GM23338 (cell line): ENCODE data around the gene ASAP2. TPM values are rescaled to one million over a fixed set of nuclear protein-coding genes. Genes with fewer than 3 reads are reported as not detected.

Experiments
- ATAC-seq: fragments of 200-7000 bp; cut with Tn5 transposase; 3 replicates; pipeline ENCODE4 v1.9.1; 2020
- DNase-seq: peaks from one replicate; pipeline ENCODE4 v3.0.0-alpha.2; 2015; ENCODE audit warnings: low spot score
- H2AFZ ChIP-seq: fragments of 200-600 bp; sonication (generic); 2 replicates; pipeline ENCODE4 v1.8.0; 2016; ENCODE audit warnings: antibody characterized with exemption, mild to moderate bottlenecking, moderate library complexity
- H3F3A ChIP-seq: fragments of 200-600 bp; sonication (generic); replicated peaks from 2 replicates; pipeline ENCODE4 v1.8.0; 2017; ENCODE audit warnings: antibody characterized with exemption, mixed run types, low read depth
- H3K27ac ChIP-seq: fragments of 200-600 bp; sonication (generic); 2 replicates; pipeline ENCODE4 v1.6.1; 2016; ENCODE audit warnings: low read depth
- H3K27me3 ChIP-seq: fragments of 200-600 bp; sonication (generic); 2 replicates; pipeline ENCODE4 v1.8.0; 2016; ENCODE audit warnings: mild to moderate bottlenecking, mixed run types, moderate library complexity; ENCODE audit not compliant: insufficient read depth
- H3K36me3 ChIP-seq: fragments of 200-600 bp; sonication (generic); 2 replicates; pipeline ENCODE4 v1.8.0; 2016; ENCODE audit warnings: mild to moderate bottlenecking; ENCODE audit not compliant: insufficient read depth
- H3K4me1 ChIP-seq: fragments of 200-600 bp; sonication (generic); 2 replicates; pipeline ENCODE4 v1.8.0; 2016; ENCODE audit warnings: mild to moderate bottlenecking, moderate library complexity; ENCODE audit not compliant: insufficient read depth
- H3K4me2 ChIP-seq: fragments of 200-600 bp; sonication (generic); 2 replicates; pipeline ENCODE4 v1.7.1; 2017; ENCODE audit warnings: mixed run types
- H3K4me3 ChIP-seq: fragments of 200-600 bp; sonication (generic); 2 replicates; pipeline ENCODE4 v1.6.1; 2016; ENCODE audit warnings: mixed run types
- H3K79me2 ChIP-seq: fragments of 200-600 bp; sonication (generic); replicated peaks from 2 replicates; pipeline ENCODE4 v1.8.0; 2017; ENCODE audit warnings: mild to moderate bottlenecking; ENCODE audit not compliant: insufficient read depth
- H3K9me2 ChIP-seq: fragments of 200-600 bp; sonication (generic); 2 replicates; pipeline ENCODE4 v1.8.0; 2017; ENCODE audit not compliant: insufficient read depth
- H4K20me1 ChIP-seq: fragments of 200-600 bp; sonication (generic); replicated peaks from 2 replicates; pipeline ENCODE4 v1.8.0; 2017; ENCODE audit warnings: mild to moderate bottlenecking; ENCODE audit not compliant: insufficient read depth
- H3K27ac Mint-ChIP-seq: 2 replicates; pipeline ENCODE4 v1.8.0; 2020; ENCODE audit warnings: inconsistent platforms, mild to moderate bottlenecking, moderate library complexity, mixed read lengths
- H3K27me3 Mint-ChIP-seq: 3 replicates; pipeline ENCODE4 v1.8.0; 2022; ENCODE audit warnings: low read depth, mild to moderate bottlenecking, moderate library complexity, mixed read lengths, inconsistent platforms; ENCODE audit not compliant: insufficient read depth, poor library complexity
- H3K36me3 Mint-ChIP-seq: 3 replicates; pipeline ENCODE4 v1.8.0; 2021; ENCODE audit warnings: low read depth, mild to moderate bottlenecking, inconsistent platforms, moderate library complexity, mixed read lengths
- H3K4me1 Mint-ChIP-seq: 3 replicates; pipeline ENCODE4 v1.8.0; 2020; ENCODE audit warnings: mild to moderate bottlenecking, inconsistent platforms, mixed read lengths
- H3K4me3 Mint-ChIP-seq: 3 replicates; pipeline ENCODE4 v1.8.0; 2021; ENCODE audit warnings: moderate library complexity, mild to moderate bottlenecking, inconsistent platforms, mixed read lengths
- H3K9me3 Mint-ChIP-seq: 3 replicates; pipeline ENCODE4 v1.8.0; 2020; ENCODE audit warnings: moderate library complexity, mild to moderate bottlenecking, inconsistent platforms, mixed read lengths
- CREB1 ChIP-seq: fragments of 250-450 bp; sonication (Bioruptor Pico); IDR thresholded peaks from 2 replicates; pipeline ENCODE4 v1.5.0; 2020; ENCODE audit warnings: low read depth, mild to moderate bottlenecking, moderate library complexity
- EZH2 ChIP-seq: fragments of 200-600 bp; sonication (generic); IDR thresholded peaks from one replicate; pipeline ENCODE4 v1.8.0; 2017; ENCODE audit warnings: antibody characterized with exemption, mild to moderate bottlenecking, low read depth; ENCODE audit not compliant: unreplicated experiment
- EZH2phosphoT487 ChIP-seq: fragments of 200-600 bp; sonication (generic); IDR thresholded peaks from one replicate; pipeline ENCODE4 v1.8.1; 2018; ENCODE audit warnings: antibody characterized with exemption; ENCODE audit not compliant: unreplicated experiment
- JUNB ChIP-seq: IDR thresholded peaks from one replicate; pipeline ENCODE4 v1.6.1; 2016; ENCODE audit warnings: antibody characterized with exemption; ENCODE audit not compliant: unreplicated experiment
- NANOG ChIP-seq: IDR thresholded peaks from 2 replicates; pipeline ENCODE4 v1.6.1; 2016; ENCODE audit warnings: antibody characterized with exemption, borderline replicate concordance
- STAT1 ChIP-seq: IDR thresholded peaks from one replicate; pipeline ENCODE4 v1.6.1; 2016; ENCODE audit warnings: antibody characterized with exemption; ENCODE audit not compliant: unreplicated experiment
- ZNF114 ChIP-seq: fragments of 250-450 bp; sonication (Bioruptor Pico); IDR thresholded peaks from 2 replicates; pipeline ENCODE4 v1.5.0; 2020; ENCODE audit warnings: mild to moderate bottlenecking, moderate library complexity
- ZNF331 ChIP-seq: fragments of 250-450 bp; sonication (Bioruptor Pico); IDR thresholded peaks from 2 replicates; pipeline ENCODE4 v1.5.0; 2020; ENCODE audit warnings: low read depth, mild to moderate bottlenecking, moderate library complexity
- polyA plus RNA-seq: library from polyadenylated mRNA; unstranded; fragments of >200 nt; fragmentation: Nextera tagmentation; extraction: Ambion mirVana; gene quantifications from 2 replicates; pipeline ENCODE4 v1.2.1, GENCODE V29; 2016
- total RNA-seq: library from RNA; depleted of rRNA; stranded (reverse); fragments of >200 nt; shearing (Covaris generic); gene quantifications from 2 replicates; pipeline ENCODE4 v1.2.3, GENCODE V29; 2014
- TF ChIP-seq, protein P1 (sequence below): IDR thresholded peaks from 2 replicates; pipeline ENCODE4 v1.6.1; 2016; ENCODE audit warnings: antibody characterized with exemption
- TF ChIP-seq, protein P2 (sequence below), 2 experiments: fragments of 200-600 bp in 1 of 2; sonication (generic) in 1 of 2; conservative IDR thresholded peaks; 2 replicates each; pipeline versions ENCODE4 v1.5.1 to v1.6.1; 2016 to 2017; ENCODE audit warnings: antibody characterized with exemption in 2 of 2, low read depth in 2 of 2, mild to moderate bottlenecking in 2 of 2, moderate library complexity in 1 of 2
- TF ChIP-seq, protein P3 (sequence below): IDR thresholded peaks from one replicate; pipeline ENCODE4 v1.6.1; 2018; ENCODE audit warnings: antibody characterized with exemption; ENCODE audit not compliant: unreplicated experiment
- TF ChIP-seq, protein P4 (sequence below): fragments of 250-450 bp; sonication (Bioruptor Pico); IDR thresholded peaks from 2 replicates; pipeline ENCODE4 v1.5.0; 2020; ENCODE audit warnings: mild to moderate bottlenecking, moderate library complexity

Gene ASAP2
- total and polyA plus RNA-seq, 2 experiments from 2014 or later = 2.6 to 15.6 TPM

DNA sequence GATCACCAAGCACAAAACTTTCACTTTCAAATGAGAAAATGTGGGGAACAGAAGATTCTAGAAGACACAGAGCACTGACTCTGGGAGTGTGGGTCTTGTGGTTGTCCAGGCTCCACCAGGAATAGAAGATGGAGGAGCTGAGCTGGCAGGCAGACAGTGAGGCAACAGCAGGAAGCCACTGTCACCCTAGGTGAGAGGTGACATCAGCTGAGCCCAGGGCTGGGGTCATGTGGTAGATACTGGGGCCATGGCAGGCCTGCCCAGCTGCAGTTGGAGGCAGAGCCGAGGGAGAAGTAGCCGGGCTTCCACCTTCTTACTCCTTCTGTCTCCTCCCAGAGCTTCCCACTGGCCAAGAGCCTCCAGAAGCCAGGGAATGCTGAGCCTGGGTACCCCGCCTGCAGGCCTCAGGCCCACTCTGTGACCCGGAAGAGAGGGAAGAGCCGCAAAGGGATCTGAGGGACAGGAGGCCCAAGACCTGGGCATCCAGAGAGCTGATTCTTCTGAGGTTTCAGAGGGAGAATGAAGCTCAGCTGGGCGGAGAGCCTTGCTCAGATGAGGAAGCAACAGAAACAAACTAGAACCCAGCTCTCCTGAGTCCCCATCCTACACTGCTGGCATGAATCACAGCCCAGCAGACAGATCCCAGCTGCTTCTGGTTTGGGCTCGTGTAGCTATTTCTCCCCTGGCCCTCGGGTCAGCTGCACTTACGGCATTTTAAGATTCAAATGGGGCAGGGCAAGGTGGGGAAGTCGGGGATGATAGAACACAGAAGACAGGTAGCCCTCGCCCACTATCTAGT lies 39.8 kb upstream of the ASAP2 start:
- no peaks in the 10 kb centered on the region for H3F3A ChIP-seq
- H4K20me1 ChIP-seq = no peaks in the 10 kb centered on the region
- Mint-ChIP-seq H3K27me3 (no peaks in the 10 kb centered on the region), H3K36me3 (peaks cover 3% of the 10 kb centered on the region; the same call in 1 of the 3 replicates), H3K4me1 (peaks cover 19% of the 10 kb centered on the region), H3K4me3 (no peak overlapping the region), H3K27ac (no peak overlapping the region), H3K9me3 (peaks cover 5% of the 10 kb centered on the region; the same call in 2 of the 3 replicates)
- H3K4me2 ChIP-seq = no peak overlapping the region
- no peak overlapping the region for H3K27ac ChIP-seq
- DNase-seq = no peak
- H2AFZ ChIP-seq = no peak overlapping the region
- no peaks in the 10 kb centered on the region for H3K36me3 ChIP-seq
- H3K4me3 ChIP-seq = no peak overlapping the region
- ATAC-seq = no peak
- TF ChIP-seq, protein P1, sequence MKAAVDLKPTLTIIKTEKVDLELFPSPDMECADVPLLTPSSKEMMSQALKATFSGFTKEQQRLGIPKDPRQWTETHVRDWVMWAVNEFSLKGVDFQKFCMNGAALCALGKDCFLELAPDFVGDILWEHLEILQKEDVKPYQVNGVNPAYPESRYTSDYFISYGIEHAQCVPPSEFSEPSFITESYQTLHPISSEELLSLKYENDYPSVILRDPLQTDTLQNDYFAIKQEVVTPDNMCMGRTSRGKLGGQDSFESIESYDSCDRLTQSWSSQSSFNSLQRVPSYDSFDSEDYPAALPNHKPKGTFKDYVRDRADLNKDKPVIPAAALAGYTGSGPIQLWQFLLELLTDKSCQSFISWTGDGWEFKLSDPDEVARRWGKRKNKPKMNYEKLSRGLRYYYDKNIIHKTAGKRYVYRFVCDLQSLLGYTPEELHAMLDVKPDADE = no peak
- TF ChIP-seq CREB1 (no peak), ZNF114 (CRISPR knock-in tag) (no peak), ZNF331 (CRISPR knock-in tag) (no peak), STAT1 (no peak), JUNB (no peak), EZH2phosphoT487 (no peak), NANOG (no peak), EZH2 (no peak)
- TF ChIP-seq, protein P2, sequence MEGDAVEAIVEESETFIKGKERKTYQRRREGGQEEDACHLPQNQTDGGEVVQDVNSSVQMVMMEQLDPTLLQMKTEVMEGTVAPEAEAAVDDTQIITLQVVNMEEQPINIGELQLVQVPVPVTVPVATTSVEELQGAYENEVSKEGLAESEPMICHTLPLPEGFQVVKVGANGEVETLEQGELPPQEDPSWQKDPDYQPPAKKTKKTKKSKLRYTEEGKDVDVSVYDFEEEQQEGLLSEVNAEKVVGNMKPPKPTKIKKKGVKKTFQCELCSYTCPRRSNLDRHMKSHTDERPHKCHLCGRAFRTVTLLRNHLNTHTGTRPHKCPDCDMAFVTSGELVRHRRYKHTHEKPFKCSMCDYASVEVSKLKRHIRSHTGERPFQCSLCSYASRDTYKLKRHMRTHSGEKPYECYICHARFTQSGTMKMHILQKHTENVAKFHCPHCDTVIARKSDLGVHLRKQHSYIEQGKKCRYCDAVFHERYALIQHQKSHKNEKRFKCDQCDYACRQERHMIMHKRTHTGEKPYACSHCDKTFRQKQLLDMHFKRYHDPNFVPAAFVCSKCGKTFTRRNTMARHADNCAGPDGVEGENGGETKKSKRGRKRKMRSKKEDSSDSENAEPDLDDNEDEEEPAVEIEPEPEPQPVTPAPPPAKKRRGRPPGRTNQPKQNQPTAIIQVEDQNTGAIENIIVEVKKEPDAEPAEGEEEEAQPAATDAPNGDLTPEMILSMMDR (conservative IDR thresholded peaks at IDR 0.05; ENCODE audit: low read depth in 2 of 2) = no peak
- TF ChIP-seq, protein P3, sequence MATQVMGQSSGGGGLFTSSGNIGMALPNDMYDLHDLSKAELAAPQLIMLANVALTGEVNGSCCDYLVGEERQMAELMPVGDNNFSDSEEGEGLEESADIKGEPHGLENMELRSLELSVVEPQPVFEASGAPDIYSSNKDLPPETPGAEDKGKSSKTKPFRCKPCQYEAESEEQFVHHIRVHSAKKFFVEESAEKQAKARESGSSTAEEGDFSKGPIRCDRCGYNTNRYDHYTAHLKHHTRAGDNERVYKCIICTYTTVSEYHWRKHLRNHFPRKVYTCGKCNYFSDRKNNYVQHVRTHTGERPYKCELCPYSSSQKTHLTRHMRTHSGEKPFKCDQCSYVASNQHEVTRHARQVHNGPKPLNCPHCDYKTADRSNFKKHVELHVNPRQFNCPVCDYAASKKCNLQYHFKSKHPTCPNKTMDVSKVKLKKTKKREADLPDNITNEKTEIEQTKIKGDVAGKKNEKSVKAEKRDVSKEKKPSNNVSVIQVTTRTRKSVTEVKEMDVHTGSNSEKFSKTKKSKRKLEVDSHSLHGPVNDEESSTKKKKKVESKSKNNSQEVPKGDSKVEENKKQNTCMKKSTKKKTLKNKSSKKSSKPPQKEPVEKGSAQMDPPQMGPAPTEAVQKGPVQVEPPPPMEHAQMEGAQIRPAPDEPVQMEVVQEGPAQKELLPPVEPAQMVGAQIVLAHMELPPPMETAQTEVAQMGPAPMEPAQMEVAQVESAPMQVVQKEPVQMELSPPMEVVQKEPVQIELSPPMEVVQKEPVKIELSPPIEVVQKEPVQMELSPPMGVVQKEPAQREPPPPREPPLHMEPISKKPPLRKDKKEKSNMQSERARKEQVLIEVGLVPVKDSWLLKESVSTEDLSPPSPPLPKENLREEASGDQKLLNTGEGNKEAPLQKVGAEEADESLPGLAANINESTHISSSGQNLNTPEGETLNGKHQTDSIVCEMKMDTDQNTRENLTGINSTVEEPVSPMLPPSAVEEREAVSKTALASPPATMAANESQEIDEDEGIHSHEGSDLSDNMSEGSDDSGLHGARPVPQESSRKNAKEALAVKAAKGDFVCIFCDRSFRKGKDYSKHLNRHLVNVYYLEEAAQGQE = no peak
- TF ChIP-seq, protein P4, sequence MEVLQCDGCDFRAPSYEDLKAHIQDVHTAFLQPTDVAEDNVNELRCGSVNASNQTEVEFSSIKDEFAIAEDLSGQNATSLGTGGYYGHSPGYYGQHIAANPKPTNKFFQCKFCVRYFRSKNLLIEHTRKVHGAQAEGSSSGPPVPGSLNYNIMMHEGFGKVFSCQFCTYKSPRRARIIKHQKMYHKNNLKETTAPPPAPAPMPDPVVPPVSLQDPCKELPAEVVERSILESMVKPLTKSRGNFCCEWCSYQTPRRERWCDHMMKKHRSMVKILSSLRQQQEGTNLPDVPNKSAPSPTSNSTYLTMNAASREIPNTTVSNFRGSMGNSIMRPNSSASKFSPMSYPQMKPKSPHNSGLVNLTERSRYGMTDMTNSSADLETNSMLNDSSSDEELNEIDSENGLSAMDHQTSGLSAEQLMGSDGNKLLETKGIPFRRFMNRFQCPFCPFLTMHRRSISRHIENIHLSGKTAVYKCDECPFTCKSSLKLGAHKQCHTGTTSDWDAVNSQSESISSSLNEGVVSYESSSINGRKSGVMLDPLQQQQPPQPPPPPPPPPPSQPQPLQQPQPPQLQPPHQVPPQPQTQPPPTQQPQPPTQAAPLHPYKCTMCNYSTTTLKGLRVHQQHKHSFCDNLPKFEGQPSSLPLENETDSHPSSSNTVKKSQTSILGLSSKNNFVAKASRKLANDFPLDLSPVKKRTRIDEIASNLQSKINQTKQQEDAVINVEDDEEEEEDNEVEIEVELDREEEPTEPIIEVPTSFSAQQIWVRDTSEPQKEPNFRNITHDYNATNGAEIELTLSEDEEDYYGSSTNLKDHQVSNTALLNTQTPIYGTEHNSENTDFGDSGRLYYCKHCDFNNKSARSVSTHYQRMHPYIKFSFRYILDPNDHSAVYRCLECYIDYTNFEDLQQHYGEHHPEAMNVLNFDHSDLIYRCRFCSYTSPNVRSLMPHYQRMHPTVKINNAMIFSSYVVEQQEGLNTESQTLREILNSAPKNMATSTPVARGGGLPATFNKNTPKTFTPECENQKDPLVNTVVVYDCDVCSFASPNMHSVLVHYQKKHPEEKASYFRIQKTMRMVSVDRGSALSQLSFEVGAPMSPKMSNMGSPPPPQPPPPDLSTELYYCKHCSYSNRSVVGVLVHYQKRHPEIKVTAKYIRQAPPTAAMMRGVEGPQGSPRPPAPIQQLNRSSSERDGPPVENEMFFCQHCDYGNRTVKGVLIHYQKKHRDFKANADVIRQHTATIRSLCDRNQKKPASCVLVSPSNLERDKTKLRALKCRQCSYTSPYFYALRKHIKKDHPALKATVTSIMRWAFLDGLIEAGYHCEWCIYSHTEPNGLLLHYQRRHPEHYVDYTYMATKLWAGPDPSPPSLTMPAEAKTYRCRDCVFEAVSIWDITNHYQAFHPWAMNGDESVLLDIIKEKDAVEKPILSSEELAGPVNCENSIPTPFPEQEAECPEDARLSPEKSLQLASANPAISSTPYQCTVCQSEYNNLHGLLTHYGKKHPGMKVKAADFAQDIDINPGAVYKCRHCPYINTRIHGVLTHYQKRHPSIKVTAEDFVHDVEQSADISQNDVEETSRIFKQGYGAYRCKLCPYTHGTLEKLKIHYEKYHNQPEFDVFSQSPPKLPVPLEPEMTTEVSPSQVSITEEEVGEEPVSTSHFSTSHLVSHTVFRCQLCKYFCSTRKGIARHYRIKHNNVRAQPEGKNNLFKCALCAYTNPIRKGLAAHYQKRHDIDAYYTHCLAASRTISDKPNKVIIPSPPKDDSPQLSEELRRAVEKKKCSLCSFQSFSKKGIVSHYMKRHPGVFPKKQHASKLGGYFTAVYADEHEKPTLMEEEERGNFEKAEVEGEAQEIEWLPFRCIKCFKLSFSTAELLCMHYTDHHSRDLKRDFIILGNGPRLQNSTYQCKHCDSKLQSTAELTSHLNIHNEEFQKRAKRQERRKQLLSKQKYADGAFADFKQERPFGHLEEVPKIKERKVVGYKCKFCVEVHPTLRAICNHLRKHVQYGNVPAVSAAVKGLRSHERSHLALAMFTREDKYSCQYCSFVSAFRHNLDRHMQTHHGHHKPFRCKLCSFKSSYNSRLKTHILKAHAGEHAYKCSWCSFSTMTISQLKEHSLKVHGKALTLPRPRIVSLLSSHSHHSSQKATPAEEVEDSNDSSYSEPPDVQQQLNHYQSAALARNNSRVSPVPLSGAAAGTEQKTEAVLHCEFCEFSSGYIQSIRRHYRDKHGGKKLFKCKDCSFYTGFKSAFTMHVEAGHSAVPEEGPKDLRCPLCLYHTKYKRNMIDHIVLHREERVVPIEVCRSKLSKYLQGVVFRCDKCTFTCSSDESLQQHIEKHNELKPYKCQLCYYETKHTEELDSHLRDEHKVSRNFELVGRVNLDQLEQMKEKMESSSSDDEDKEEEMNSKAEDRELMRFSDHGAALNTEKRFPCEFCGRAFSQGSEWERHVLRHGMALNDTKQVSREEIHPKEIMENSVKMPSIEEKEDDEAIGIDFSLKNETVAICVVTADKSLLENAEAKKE (CRISPR knock-in tag) = no peak
- no peaks in the 10 kb centered on the region for H3K27me3 ChIP-seq
- peaks cover 13% of the 10 kb centered on the region for H3K4me1 ChIP-seq
- H3K9me2 ChIP-seq = peaks cover 2% of the 10 kb centered on the region; the same call in 1 of the 2 replicates
- H3K79me2 ChIP-seq = no peaks in the 10 kb centered on the region
